HEK293T (cell line): Measurements from ENCODE around the gene EML6.

ENCODE experiments used
- CTCF ChIA-PET: fragments of 350-600 bp; formaldehyde crosslinking; extraction: SDS; loops from one replicate; lab custom pipeline; 2021; ENCODE audit warnings: antibody characterized with exemption, inconsistent platforms; lab: Yijun Ruan, JAX
- POLR2A ChIA-PET: fragments of 350-600 bp; formaldehyde crosslinking; extraction: SDS; loops from one replicate; lab custom pipeline; 2020; ENCODE audit warnings: antibody characterized with exemption, inconsistent platforms; lab: Yijun Ruan, JAX
- DNase-seq: peaks from one replicate; pipeline ENCODE4 v3.0.0; 2012; ENCODE audit warnings: mixed read lengths; ENCODE audit errors: extremely low spot score
- ARNT ChIP-seq: fragments of 450-650 bp; IDR thresholded peaks from 2 replicates; pipeline ENCODE4 v1.6.1; 2017; ENCODE audit warnings: mild to moderate bottlenecking
- BHLHE40 ChIP-seq: fragments of 450-650 bp; IDR thresholded peaks from 2 replicates; pipeline ENCODE4 v1.6.1; 2016; ENCODE audit warnings: mild to moderate bottlenecking, moderate library complexity, borderline replicate concordance
- CTBP1 ChIP-seq: fragments of 450-650 bp; IDR thresholded peaks from 2 replicates; pipeline ENCODE4 v1.6.1; 2016; ENCODE audit warnings: borderline replicate concordance
- ELF4 ChIP-seq: fragments of 450-650 bp; IDR thresholded peaks from 2 replicates; pipeline ENCODE4 v1.6.1; 2017; ENCODE audit warnings: antibody characterized with exemption
- FOXA1 ChIP-seq: fragments of 450-650 bp; IDR thresholded peaks from 2 replicates; pipeline ENCODE4 v1.6.1; 2016; ENCODE audit warnings: mild to moderate bottlenecking
- FOXK2 ChIP-seq: fragments of 450-650 bp; IDR thresholded peaks from 2 replicates; pipeline ENCODE4 v1.6.1; 2016; ENCODE audit warnings: mild to moderate bottlenecking
- FOXM1 ChIP-seq: fragments of 450-650 bp; IDR thresholded peaks from 2 replicates; pipeline ENCODE4 v1.6.1; 2017; ENCODE audit warnings: mild to moderate bottlenecking, borderline replicate concordance
- HDGF ChIP-seq: fragments of 450-650 bp; IDR thresholded peaks from 2 replicates; pipeline ENCODE4 v1.6.1; 2017; ENCODE audit warnings: antibody characterized with exemption, borderline replicate concordance
- L3MBTL2 ChIP-seq: fragments of 450-650 bp; conservative IDR thresholded peaks from 2 replicates; pipeline ENCODE4 v1.6.1; 2016; ENCODE audit warnings: mild to moderate bottlenecking
- LEF1 ChIP-seq: fragments of 450-650 bp; IDR thresholded peaks from 2 replicates; pipeline ENCODE4 v1.6.1; 2017; ENCODE audit warnings: mild to moderate bottlenecking, borderline replicate concordance
- NFRKB ChIP-seq: fragments of 450-650 bp; IDR thresholded peaks from 2 replicates; pipeline ENCODE4 v1.6.1; 2016; ENCODE audit warnings: mild to moderate bottlenecking, moderate library complexity
- PKNOX1 ChIP-seq: fragments of 450-650 bp; IDR thresholded peaks from 2 replicates; pipeline ENCODE4 v1.6.1; 2016
- SP1 ChIP-seq: fragments of 450-650 bp; IDR thresholded peaks from 2 replicates; pipeline ENCODE4 v1.6.1; 2017
- SUZ12 ChIP-seq: fragments of 450-650 bp; IDR thresholded peaks from 2 replicates; pipeline ENCODE4 v1.6.1; 2016; ENCODE audit warnings: mild to moderate bottlenecking
- TARDBP ChIP-seq: fragments of 450-650 bp; IDR thresholded peaks from 2 replicates; pipeline ENCODE4 v1.6.1; 2016
- ZNF384 ChIP-seq: fragments of 450-650 bp; IDR thresholded peaks from 2 replicates; pipeline ENCODE4 v1.6.1; 2016

Gene EML6

GRCh38 chr2:54939446-54940118 is 216.1 kb downstream of the EML6 start:
- POLR2A ChIA-PET: no interaction called here
- TF ChIP-seq SUZ12: no peak

GRCh38 chr2:54940723-54941122 is 217.3 kb downstream of the EML6 start:
- TF ChIP-seq PKNOX1: no peak
- TF ChIP-seq ARNT: no peak
- no peak for TF ChIP-seq TARDBP
- no peak for TF ChIP-seq SP1
- no peak for TF ChIP-seq FOXK2
- TF ChIP-seq ELF4: no peak
- TF ChIP-seq BHLHE40: no peak
- no peak for TF ChIP-seq LEF1
- TF ChIP-seq FOXA1: no peak
- no peak for TF ChIP-seq ZNF384
- TF ChIP-seq CTBP1: no peak
- no peak for TF ChIP-seq FOXM1
- no peak for TF ChIP-seq L3MBTL2
- DNase-seq: no peak
- POLR2A ChIA-PET: no interaction called here
- CTCF ChIA-PET: no interaction called here

More at GRCh38 chr2:54939446-54940118, 216.1 kb downstream of the EML6 start:
- no peak for DNase-seq
- CTCF ChIA-PET: no interaction called here

- ChIA-PET POLR2A (no interaction called here), CTCF (interaction anchor here (1.0 kb wide), 1 partner anchor 15 kb away, joined by 3 read pairs; no protein-coding TSS in a partner anchor)
- no peak for DNase-seq
- TF ChIP-seq BHLHE40 (no peak), CTBP1 (no peak), SUZ12 (no peak)
Observed at GRCh38 chr2:54941248-54941984, 218.0 kb downstream of the EML6 start.

- POLR2A ChIA-PET: no interaction called here
- CTCF ChIA-PET: interaction anchor here (1.0 kb wide), 1 partner anchor 14 kb away, joined by 3 read pairs; no protein-coding TSS in a partner anchor
- TF ChIP-seq LEF1 (no peak), PKNOX1 (no peak), SUZ12 (no peak), ZNF384 (no peak), HDGF (no peak), FOXA1 (no peak), ELF4 (no peak), TARDBP (no peak)
- no peak for DNase-seq
Observed at GRCh38 chr2:54942373-54942772, 218.9 kb downstream of the EML6 start.

GRCh38 chr2:54944724-54945326 is 221.4 kb downstream of the EML6 start:
- ChIA-PET CTCF (no interaction called here), POLR2A (no interaction called here)
- TF ChIP-seq PKNOX1 (no peak), SUZ12 (no peak), TARDBP (no peak)
- no peak for DNase-seq

GRCh38 chr2:54945391-54946219 is 222.1 kb downstream of the EML6 start:
- TF ChIP-seq SUZ12 (no peak), FOXA1 (no peak), SP1 (no peak), FOXK2 (no peak), ZNF384 (no peak), HDGF (no peak), BHLHE40 (no peak), L3MBTL2 (no peak), TARDBP (no peak), CTBP1 (no peak), NFRKB (no peak), ELF4 (no peak)
- ChIA-PET POLR2A (no interaction called here), CTCF (no interaction called here)
- no peak for DNase-seq
